Endometrium (tissue), 2 donors: ENCODE data around the gene SNX30.

Source experiments
- FAIRE-seq: peaks from 2 replicates; lab custom pipeline; 2012; peaks lifted over from hg19 to GRCh38; lab: Jason Lieb, UNC
- donor health status: control.
- donor health status: control.

The SNX30 gene

DNA sequence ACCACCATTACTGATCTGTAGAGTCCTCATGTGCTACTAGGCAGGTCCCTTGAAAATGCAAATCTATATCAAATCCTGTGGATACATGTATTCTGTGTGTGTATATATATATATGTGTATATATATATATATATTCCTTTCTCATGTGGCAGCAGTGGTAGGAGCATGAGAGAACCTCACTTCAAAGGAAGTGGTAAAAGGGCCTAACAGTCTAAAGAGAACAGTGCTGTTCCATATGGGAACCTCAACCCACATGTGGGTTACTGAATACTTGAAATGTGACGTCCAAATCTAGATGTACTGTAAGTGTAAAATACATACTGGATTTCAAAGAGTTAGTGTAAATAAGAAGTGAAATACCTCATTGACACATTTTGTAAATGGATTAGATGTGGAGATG lies 134.8 kb downstream of the SNX30 start:
- FAIRE-seq, result no peak

DNA sequence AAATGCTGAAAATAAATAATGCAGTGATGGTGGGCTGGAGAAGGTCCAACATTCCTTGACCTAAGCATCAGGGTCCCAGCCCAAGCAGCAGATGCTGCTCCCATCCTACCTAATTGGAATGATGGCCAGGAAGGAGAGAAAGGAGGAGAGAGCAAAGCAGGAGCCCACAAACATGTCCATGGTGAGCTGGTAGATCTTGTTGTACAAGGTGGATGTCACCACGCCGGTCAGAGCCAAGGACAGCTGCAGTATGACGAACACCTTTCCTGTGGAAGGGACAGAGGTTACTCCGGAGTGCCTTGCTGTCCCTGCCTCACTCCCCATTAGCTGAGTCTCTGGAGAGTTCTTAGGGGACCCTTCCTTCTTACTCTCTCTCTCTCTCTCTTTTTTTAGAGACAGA lies 135.8 kb downstream of the SNX30 start:
- FAIRE-seq, result no peak

- no peak for FAIRE-seq
Measured at GRCh38 chr9:112887381-112887780, 136.8 kb downstream of the SNX30 start.

DNA sequence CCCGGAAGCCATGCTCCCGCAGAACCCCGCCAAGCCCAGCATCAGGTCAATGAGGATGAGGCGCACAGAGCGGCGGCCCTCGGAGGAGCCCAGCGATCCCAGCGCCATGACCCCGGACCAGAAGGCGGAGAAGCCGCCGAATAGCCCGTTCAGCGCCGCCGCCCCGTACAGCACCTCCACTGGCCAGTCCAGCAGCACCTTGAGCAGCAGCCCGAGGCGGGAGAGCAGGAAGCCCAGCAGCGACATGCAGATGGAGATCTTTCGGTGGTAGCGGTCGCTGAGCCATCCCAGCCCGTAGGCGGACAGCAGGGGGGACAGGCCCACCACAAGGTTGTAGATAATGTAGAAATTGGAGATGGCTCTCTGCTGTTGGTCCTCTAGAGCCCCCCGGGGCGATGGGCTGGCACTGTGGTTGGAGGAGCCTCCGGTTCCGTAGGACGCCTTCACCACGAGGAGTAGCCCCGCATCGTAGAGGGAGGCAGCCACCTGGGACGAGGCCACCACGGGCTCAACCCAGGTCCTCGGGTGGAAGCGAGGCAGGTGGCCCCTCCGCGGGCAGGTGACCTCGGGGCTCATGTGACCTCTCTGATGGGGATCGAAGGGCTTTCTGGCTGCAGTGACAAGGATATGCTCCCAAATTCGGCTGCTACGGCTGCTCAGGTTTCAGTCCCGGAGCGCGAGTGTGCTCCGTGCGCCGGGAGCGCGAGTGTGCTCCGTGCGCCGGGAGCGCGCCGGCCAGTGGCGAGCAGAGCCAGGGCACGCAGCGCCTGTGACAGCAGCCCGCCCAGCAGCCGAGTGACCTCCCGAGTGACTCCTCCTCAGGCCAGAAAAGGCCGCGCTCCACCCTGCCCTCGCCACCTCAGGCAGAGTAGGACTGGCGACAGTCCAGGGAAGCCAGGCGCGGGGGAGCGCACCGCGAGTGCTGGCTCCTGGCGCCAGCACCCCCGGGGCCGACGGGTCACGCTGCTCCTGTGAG lies 139.8 kb downstream of the SNX30 start, which contains the start of gene SLC46A2:
Gene SLC46A2, minus strand, starts transcription at position 771 of the 976 bp plus-strand sequence. Its CDS starts 195 bp downstream, at position 576.
- FAIRE-seq, result no peak

DNA sequence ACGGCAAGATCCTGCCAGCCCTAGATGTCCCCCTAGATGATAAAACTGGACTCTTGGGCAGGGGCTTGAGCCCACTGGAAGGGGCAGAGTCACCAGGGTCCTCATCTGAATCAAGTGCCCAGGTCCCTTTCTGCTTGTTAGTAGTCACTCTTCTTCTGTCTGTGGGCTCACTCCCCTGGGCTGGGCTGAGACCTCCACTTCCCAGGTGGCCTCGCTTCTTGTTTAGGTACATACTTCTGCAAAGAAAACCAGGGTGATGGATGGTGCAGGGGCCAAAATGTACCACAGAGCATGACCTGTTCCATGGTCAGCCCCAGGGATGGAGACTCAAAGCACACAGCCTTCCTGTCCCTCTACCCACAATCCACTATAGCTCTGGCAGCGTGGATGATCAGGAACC lies 141.0 kb downstream of the SNX30 start:
- no peak for FAIRE-seq

GRCh38 chr9:112892981-112893380 lies 142.4 kb downstream of the SNX30 start:
- FAIRE-seq, result no peak

DNA sequence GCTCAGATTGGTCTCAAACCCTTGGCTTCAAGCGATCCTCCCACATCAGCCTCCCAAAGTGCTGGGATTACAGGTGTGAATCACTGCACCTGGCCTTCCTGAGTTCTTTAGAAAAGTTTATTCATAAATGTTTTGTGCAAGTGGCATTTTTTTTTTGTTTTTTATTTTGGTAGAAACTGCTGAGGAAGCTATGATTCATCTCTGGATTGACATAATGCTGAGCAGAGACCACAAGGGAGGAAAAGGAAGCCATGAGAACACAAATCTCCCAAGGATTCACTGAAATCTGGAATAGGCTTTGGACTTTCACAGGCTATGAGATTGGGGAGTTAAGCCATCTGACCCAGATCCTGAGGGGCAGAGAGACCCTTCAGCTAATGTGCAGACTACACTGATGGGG lies 143.5 kb downstream of the SNX30 start:
- FAIRE-seq, result no peak

DNA sequence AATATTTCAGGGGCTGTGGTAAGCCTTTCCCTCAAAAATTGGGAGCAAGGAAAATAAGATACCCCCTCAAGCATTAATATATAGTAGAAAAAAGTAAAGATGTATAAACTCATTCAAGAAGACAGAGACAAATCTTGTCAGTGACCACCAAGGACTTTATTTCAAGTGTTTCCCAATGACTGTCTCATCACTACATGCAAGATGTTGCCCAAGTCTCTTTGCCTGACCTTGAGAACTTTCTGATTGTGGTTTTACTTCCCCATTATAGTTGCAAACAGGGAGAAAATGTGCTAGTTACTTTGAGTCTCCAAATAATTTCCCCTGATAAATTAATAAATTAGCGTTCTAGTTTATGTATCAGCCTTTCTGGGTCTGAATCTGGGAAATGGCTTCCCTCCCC lies 144.1 kb downstream of the SNX30 start:
- no peak for FAIRE-seq

GRCh38 chr9:112896131-112896530 lies 145.6 kb downstream of the SNX30 start:
- no peak for FAIRE-seq

DNA sequence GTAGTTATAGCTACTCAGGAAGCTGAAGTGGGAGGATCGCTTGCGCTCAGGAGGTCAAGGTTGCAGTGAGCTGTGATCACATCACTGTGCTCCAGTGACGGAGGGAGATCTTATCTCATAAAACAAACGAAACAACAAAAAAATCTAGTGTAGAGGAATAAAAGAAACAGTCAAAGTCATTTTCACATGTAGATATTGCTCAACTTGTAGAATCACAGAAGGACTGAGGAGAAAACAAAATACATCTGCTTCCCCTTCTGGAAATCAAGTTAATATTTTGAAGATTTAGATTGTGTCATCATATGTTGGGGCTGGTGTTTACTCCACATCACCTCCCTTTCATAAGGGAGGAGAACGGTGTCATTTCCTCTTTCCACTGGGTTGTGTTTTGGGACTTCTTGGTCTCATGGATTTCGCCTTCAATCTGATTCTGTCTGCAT lies 148.3 kb downstream of the SNX30 start:
- FAIRE-seq, result no peak

GRCh38 chr9:112900488-112900887 lies 149.9 kb downstream of the SNX30 start:
- FAIRE-seq, result no peak

- no peak for FAIRE-seq
Measured at GRCh38 chr9:112900901-112901300, 150.3 kb downstream of the SNX30 start.

- no peak for FAIRE-seq
Measured at GRCh38 chr9:112905084-112905483, 154.5 kb downstream of the SNX30 start.

- FAIRE-seq, result no peak
Measured at GRCh38 chr9:112911736-112912135, 161.2 kb downstream of the SNX30 start.

GRCh38 chr9:112912636-112913035 lies 162.1 kb downstream of the SNX30 start:
- FAIRE-seq, result no peak

DNA sequence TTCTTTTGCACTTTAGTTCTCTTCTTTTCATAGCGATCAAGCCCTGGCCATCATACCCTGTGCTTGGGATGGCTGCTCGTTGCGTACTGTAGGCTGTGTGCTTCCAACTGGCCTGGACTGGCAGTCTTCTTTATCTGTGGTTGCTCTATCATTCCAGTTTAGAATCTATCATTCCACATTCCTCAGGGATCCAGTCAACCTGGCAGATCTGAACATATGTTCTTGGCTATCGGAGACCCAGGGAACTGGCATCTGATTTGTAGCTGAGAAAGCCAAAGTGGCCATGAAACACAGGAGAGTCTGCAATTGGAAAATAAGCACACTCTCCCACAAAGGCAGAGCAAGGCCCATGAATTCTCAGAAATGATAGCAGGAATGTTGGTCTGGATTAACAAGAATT lies 162.8 kb downstream of the SNX30 start:
- FAIRE-seq, result no peak

DNA sequence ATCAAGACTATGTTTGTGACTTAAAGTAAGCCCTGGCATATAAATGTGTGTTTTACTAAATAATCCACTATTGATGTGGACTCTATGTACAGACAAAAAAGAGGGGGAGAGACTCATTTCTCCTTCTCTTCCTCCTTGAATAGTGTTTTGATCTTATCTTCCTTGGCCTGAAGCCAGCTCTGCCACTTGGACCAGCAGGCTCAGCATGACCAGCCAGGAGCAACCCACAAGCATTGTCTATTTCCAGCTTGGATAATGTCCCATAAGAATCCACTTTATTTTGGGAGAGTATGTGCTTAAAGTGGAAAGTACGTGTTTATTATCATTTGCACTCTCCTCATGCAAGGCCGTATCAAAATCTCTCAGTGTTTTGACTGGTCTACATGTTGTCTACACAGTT lies 164.0 kb downstream of the SNX30 start:
- no peak for FAIRE-seq

DNA sequence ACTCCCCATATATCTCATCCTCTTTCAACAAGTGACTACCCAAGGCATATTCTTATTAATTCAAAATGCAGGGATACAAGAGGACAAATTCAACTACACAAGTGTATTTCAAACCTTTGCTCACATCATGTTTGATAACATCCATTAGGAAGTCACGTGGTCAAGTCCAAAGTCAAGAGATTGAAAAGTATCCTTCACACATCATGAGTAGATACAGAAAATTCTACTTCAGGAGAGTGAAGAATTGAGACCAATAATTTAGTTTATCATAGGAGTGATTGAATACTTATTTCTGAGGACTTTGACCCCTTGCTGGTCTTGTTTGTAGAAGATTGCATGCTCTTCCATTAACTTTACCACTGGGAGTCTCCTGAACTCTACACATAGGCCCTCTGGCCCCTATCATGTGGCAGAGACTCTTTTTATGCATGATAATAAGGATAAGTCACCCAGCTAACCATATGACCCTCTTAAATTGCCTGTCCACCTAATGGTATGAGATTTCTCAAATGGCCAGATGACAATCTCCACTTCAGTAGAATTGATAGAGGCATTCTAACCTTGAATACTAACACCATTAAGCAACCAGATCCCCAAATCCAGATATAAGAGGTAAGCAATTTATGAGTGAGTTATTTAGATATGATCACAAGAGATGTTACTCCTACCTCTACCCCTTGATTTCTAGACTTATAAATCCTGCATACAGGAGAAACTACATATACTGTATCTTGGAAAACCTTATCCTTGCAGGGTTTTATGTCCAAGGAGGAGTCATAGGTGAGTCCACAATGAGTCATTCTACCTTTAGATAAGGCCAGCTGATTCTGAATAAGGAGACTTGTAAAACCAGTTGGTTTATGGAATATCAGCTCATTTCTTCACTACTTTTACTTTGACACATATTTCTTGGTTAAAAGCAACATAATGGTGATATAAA lies 166.8 kb downstream of the SNX30 start:
- no peak for FAIRE-seq

DNA sequence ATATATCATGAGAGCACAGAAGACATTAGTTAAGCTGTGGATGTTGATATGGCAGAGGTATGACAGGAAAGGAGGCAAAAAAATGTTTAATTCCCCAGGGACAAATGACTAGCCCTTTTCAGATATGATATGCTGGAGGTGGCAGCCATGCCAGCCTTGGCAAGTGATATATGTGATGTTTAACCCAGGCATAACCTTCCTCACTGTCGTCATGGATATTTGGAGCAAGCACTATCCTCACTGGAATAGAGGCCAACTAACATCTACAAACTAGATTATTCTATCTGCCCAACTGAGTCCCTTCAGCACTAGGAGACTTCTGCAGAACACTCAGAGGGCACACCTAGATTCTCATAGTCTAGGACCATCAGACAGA lies 167.4 kb downstream of the SNX30 start:
- no peak for FAIRE-seq

DNA sequence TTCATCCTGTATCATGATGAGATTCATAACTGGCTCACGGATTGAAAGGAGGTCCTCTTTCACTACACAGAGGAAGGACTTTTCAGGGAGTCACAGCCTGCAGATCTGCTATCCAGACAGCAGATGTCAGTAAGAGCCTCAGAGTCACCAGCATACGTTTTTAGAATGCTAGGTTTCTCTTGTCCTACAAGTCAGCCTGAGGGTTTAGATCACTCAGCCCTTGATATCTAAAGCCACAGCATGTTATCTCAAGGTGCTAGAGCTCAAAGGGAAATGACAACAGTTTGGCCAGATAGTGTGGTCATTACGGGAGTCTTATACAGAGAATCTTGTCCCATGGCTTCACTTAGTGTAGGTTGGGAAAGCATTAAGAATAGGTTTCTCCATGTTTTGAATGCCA lies 171.0 kb downstream of the SNX30 start:
- FAIRE-seq, result no peak
